ENCODE data around the gene LRP1-AS.
A peak's percentile ranks its signal among the peaks of the same experiment; 100 is the strongest.

The LRP1-AS gene

GRCh38 chr12:57185906-57186508, 38.6 kb upstream of the LRP1-AS start:
- H3K4me3 ChIP-seq (ENCODE audit: low read depth, low read length): no peak overlapping the region
- TF ChIP-seq CTCF (IDR thresholded peaks at IDR 0.05; ENCODE audit: borderline replicate concordance, insufficient read depth, low read depth, low read length): no peak

GRCh38 chr12:57185403-57185802, 38.0 kb upstream of the LRP1-AS start:
- TF ChIP-seq CTCF (IDR thresholded peaks at IDR 0.05; ENCODE audit: borderline replicate concordance, insufficient read depth, low read depth, low read length): no peak
- H3K4me3 ChIP-seq (ENCODE audit: low read depth, low read length): no peak overlapping the region

GRCh38 chr12:57183939-57184725, 36.7 kb upstream of the LRP1-AS start:
- TF ChIP-seq CTCF (IDR thresholded peaks at IDR 0.05; ENCODE audit: borderline replicate concordance, insufficient read depth, low read depth, low read length): no peak

GRCh38 chr12:57182918-57183575, 35.6 kb upstream of the LRP1-AS start:
- TF ChIP-seq CTCF (IDR thresholded peaks at IDR 0.05; ENCODE audit: borderline replicate concordance, insufficient read depth, low read depth, low read length): peak; percentile 97
- H3K4me3 ChIP-seq (ENCODE audit: low read depth, low read length): no peak overlapping the region

More at GRCh38 chr12:57183939-57184725, 36.7 kb upstream of the LRP1-AS start:
- H3K4me3 ChIP-seq (ENCODE audit: low read depth, low read length): no peak overlapping the region

- no peak overlapping the region for H3K4me3 ChIP-seq (ENCODE audit: low read depth, low read length)
- TF ChIP-seq CTCF (IDR thresholded peaks at IDR 0.05; ENCODE audit: borderline replicate concordance, insufficient read depth, low read depth, low read length): no peak
Observed at GRCh38 chr12:57181561-57182155, 34.2 kb upstream of the LRP1-AS start.

- no peak for TF ChIP-seq CTCF (IDR thresholded peaks at IDR 0.05; ENCODE audit: borderline replicate concordance, insufficient read depth, low read depth, low read length)
- H3K4me3 ChIP-seq (ENCODE audit: low read depth, low read length): no peak overlapping the region
Observed at GRCh38 chr12:57181072-57181471, 33.7 kb upstream of the LRP1-AS start.
